ENCODE results near the gene GAK.

Gene GAK

DNA sequence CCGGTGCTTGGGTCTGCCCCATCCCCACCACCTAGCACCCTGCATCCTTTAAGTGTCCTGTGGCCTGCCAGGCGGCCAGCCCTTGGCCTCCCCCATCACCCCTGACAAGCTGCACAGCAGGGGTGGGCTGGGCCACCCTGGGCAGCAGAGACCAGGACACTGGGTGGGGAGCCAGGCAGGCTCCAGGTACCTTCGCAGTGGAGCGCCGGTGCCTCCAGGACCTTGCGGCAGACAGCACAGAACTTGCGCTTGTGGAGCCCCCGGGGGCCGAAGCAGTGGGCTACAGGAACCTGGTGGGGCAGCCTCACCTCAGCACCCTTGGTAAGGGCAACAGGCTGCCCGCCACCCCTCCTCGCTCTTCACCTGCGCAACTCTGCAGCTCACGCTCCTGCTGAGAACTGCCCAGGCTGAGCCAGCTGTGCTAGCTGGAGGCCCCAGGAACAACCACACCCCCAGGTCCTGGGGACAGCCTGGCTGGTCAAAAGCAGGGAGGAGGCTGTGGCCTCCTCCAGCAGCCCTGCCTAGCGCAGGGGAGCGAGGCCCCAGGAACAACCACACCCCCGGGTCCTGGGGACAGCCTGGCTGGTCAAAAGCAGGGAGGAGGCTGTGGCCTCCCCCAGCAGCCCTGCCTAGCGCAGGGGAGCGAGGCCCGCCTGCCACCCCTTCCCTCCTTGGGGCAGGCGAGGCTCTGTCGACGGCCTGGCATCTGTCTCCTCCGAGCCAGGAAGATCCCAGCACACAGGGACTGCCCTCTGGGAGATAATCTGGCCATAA lies 36.7 kb upstream of the GAK start:
- TF ChIP-seq SIN3A (IDR thresholded peaks at IDR 0.05; ENCODE audit: borderline replicate concordance, insufficient read depth, low read length): no peak
- TF ChIP-seq TAF1 (IDR thresholded peaks at IDR 0.05; ENCODE audit: borderline replicate concordance, insufficient read depth, low read length): no peak
- TF ChIP-seq, protein P1, sequence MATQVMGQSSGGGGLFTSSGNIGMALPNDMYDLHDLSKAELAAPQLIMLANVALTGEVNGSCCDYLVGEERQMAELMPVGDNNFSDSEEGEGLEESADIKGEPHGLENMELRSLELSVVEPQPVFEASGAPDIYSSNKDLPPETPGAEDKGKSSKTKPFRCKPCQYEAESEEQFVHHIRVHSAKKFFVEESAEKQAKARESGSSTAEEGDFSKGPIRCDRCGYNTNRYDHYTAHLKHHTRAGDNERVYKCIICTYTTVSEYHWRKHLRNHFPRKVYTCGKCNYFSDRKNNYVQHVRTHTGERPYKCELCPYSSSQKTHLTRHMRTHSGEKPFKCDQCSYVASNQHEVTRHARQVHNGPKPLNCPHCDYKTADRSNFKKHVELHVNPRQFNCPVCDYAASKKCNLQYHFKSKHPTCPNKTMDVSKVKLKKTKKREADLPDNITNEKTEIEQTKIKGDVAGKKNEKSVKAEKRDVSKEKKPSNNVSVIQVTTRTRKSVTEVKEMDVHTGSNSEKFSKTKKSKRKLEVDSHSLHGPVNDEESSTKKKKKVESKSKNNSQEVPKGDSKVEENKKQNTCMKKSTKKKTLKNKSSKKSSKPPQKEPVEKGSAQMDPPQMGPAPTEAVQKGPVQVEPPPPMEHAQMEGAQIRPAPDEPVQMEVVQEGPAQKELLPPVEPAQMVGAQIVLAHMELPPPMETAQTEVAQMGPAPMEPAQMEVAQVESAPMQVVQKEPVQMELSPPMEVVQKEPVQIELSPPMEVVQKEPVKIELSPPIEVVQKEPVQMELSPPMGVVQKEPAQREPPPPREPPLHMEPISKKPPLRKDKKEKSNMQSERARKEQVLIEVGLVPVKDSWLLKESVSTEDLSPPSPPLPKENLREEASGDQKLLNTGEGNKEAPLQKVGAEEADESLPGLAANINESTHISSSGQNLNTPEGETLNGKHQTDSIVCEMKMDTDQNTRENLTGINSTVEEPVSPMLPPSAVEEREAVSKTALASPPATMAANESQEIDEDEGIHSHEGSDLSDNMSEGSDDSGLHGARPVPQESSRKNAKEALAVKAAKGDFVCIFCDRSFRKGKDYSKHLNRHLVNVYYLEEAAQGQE (IDR thresholded peaks at IDR 0.05; ENCODE audit: insufficient read depth in 1 of 2, low read depth in 2 of 2, low read length in 2 of 2): no peak
- no peak for TF ChIP-seq POLR2AphosphoS5 (IDR thresholded peaks at IDR 0.05; ENCODE audit: low read depth, low read length)
- no peak for TF ChIP-seq FOXP2 (optimal IDR thresholded peaks at IDR 0.05; ENCODE audit: borderline replicate concordance, extremely low read depth, extremely low read length, insufficient read depth)

DNA sequence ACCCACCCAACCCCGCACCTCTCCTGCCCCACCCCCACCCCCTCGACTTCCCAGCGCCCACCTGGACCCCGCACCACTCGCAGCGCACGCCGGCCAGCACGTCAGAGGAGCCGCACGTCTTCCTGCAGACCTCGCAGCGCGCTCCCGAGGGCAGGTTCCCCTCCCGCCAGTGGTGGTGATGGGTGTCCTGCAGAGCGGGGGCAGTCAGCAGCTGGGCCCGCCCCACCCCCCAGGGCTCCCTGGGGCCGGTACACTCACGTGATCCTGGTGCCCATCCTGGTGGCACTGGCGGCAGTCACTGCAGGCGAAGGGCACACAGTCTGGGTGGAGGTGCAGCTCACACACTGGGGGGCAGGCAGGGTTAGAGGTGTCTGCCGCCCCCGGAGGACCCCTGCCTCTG lies 36.1 kb upstream of the GAK start:
- no peak for TF ChIP-seq SIN3A (IDR thresholded peaks at IDR 0.05; ENCODE audit: borderline replicate concordance, insufficient read depth, low read length)
- TF ChIP-seq POLR2AphosphoS5 (IDR thresholded peaks at IDR 0.05; ENCODE audit: low read depth, low read length): no peak
- TF ChIP-seq, protein P1 (IDR thresholded peaks at IDR 0.05; ENCODE audit: insufficient read depth in 1 of 2, low read depth in 2 of 2, low read length in 2 of 2): no peak
- TF ChIP-seq TAF1 (IDR thresholded peaks at IDR 0.05; ENCODE audit: borderline replicate concordance, insufficient read depth, low read length): no peak
- TF ChIP-seq FOXP2 (optimal IDR thresholded peaks at IDR 0.05; ENCODE audit: borderline replicate concordance, extremely low read depth, extremely low read length, insufficient read depth): no peak

DNA sequence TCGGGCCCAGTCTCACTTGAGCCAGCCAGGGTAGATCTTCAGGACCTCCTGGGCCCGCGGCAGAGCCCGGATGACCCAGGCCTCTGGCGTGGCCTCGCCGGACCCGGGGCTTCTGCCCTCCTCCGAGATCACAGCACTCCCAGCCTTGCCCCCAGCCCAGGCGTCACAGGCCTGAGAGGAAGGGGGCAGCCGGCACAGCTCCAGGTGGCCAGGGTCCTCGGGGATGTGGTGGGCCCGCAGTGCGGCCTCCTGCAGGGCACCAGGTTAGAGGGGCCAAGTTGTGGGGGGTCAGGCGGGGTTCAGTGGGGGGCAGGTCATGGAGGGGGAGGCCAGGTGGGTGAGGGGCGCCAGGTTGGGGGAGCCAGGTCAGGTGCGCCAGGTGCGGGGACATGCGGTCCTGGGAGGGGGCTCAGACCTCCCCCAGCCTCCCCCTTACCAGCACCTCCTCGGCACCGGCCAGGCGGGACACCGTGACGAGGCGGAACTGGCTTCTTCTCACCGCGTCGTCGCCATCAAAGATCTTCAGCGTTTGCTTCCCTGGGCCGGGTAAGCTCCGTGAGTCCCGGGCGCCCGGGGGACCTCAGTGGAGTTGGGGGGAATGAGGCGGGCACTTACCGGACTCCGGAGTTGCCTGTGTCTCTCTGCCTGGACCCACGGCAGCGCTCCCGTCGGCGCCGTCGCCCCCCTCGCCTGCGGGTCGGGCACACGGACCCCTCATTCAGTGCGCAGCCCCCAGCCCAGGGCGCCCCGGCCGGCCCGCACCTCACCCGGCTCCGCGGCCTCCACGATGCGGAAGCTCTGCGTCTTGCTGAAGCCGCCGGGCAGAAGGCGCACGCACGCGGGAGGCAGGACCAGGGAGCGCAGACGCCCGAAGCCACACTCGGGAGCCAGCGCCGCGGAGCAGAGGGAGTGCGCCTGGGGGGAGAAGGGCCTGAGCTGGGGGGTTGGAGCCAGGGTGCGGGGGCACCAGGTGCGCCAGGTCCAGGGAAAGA lies 35.3 kb upstream of the GAK start:
- TF ChIP-seq SIN3A (IDR thresholded peaks at IDR 0.05; ENCODE audit: borderline replicate concordance, insufficient read depth, low read length) (no peak), POLR2AphosphoS5 (IDR thresholded peaks at IDR 0.05; ENCODE audit: low read depth, low read length) (no peak), FOXP2 (optimal IDR thresholded peaks at IDR 0.05; ENCODE audit: borderline replicate concordance, extremely low read depth, extremely low read length, insufficient read depth) (no peak), TAF1 (IDR thresholded peaks at IDR 0.05; ENCODE audit: borderline replicate concordance, insufficient read depth, low read length) (no peak)
- TF ChIP-seq, protein P1 (IDR thresholded peaks at IDR 0.05; ENCODE audit: insufficient read depth in 1 of 2, low read depth in 2 of 2, low read length in 2 of 2): no peak

DNA sequence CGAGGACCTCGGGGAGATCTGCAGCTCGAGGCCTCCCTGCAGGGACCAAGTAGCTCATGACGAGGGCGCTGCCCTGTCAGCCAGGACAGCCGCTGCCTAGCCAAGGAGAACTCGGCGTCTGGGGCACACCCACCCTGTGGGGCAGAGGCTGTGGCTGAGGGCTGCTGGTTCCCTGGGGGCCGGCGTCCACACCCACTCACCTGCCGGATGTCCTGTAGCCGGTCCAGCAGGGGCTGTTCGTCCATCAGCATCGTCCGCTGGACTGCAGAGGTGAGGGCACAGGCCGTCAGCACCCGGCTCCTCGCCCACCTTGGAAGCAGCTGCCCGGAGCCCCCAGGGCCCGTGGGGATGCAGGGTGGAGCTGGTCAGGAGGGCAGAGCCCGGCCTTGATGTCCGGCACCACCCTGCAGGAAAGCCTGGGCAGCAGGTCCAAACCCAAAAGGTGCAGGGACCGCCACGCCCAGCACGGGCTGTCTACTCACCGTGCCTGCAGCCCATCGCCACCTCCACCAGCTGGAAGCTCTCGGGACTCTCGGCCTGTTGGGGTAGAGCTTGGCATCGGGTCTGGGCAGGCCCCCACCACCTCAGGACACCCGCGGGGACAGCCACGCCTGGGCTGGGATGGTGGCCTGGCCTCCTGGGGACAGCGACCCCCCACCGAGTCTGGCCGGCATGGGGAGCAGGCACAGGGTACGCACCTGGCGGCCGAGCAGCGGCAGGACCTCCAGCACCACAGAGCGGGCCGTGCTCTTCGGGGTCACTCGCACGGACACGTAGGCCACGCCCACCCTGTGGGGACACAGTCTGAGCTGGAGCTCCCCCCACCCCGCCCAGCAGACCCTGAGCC lies 34.4 kb upstream of the GAK start:
- TF ChIP-seq TAF1 (IDR thresholded peaks at IDR 0.05; ENCODE audit: borderline replicate concordance, insufficient read depth, low read length): no peak
- no peak for TF ChIP-seq POLR2AphosphoS5 (IDR thresholded peaks at IDR 0.05; ENCODE audit: low read depth, low read length)
- TF ChIP-seq SIN3A (IDR thresholded peaks at IDR 0.05; ENCODE audit: borderline replicate concordance, insufficient read depth, low read length): no peak
- TF ChIP-seq FOXP2 (optimal IDR thresholded peaks at IDR 0.05; ENCODE audit: borderline replicate concordance, extremely low read depth, extremely low read length, insufficient read depth): no peak
- TF ChIP-seq, protein P1 (IDR thresholded peaks at IDR 0.05; ENCODE audit: insufficient read depth in 1 of 2, low read depth in 2 of 2, low read length in 2 of 2): no peak
